HG02798 (cell line): ENCODE measurements around the gene ITCH.
"Not testable (repeated sequence)": the region's sequence is repeated elsewhere in the genome, so short reads cannot be mapped to it uniquely, and the experiment has no call there.

Experiments used
- ATAC-seq: cut with Tn5 transposase; IDR thresholded peaks from one replicate; pipeline ENCODE4 v1.9.1; 2021; ENCODE audit warnings: mild to moderate bottlenecking; ENCODE audit not compliant: unreplicated experiment, poor library complexity

Gene ITCH

GRCh38 chr20:34375977-34376430 lies 12.9 kb downstream of the ITCH start:
- no peak for ATAC-seq

DNA sequence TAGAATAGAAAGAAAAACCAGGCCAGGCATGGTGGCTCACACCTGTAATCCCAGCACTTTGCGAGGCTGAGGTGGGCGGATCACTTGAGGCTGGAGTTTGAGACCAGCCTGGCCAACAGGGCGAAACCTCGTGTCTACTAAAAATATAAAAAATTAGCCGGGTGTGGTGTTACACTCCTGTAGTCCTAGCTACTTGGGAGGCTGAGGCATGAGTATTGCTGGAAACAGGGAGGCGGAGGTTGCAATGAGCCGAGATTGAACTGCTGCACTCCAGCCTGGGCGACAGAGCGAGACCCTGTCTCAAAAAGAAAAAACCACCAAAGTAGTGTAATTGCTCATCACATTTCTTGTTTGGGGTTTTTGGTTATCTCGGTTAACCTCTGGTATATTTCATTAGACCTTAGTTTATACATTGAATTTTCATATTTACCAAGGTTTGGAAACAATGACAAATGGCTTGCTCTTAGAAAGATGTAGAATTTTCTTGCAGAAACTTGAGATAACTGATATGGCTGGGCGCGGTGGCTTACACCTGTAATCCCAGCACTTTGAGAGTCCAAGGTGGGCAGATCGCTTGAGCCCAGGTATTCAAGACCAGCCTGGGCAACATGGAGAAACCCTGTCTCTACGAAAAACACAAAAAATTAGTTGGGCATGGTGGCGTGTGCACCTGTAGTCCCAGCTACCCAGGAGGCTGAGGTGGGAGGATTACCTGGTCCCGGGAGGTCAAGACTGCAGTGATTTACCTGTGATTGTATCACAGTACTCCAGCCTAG lies 14.2 kb downstream of the ITCH start:
- ATAC-seq, result peak; percentile 80

GRCh38 chr20:34382174-34382573 lies 19.1 kb downstream of the ITCH start:
- no peak for ATAC-seq

GRCh38 chr20:34382877-34383455 lies 19.9 kb downstream of the ITCH start:
- ATAC-seq, result not testable (repeated sequence)

DNA sequence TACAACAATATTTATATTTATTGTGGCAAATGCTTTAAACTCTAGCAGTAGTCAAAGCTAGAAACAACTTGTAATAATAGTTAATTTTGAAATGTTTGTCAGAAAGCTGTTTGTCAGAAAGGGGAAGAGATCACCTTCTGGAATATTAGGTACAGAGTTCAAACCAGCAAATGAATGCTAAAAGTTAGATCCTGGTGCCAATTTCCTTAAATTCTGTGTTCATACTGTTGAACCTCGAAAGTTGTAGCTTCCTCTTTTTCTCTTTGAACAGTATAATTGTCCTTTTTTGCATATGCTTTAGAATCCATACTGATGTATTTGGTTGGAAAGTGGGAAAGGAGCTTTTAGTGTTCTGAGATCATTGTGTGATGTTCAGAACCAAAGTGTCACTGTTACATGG lies 22.4 kb downstream of the ITCH start:
- no peak for ATAC-seq

GRCh38 chr20:34388000-34388399 lies 24.9 kb downstream of the ITCH start:
- no peak for ATAC-seq

GRCh38 chr20:34388678-34389077 lies 25.6 kb downstream of the ITCH start:
- no peak for ATAC-seq

GRCh38 chr20:34389206-34389953 lies 26.3 kb downstream of the ITCH start:
- ATAC-seq, result no peak

- no peak for ATAC-seq
Measured at GRCh38 chr20:34389954-34390555, 27.0 kb downstream of the ITCH start.

DNA sequence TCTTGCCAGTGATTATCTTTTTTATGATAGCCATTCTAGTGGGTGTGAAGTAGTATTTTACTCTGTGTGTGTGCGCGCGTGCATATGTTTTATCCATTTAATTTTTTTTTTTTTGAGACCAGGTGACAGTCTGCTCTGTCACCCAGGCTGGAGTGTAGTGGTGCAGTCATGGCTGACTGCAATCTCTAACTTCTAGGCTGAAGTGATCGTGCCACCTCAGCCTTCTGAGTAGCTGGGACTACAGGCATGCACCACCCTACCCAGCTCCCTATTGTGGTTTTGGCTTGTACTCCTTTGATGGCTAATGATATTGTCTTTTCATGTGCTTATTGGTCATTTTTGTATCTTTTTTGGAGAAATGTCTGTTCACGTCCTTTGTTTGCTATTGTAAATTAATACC lies 33.3 kb downstream of the ITCH start:
- no peak for ATAC-seq

DNA sequence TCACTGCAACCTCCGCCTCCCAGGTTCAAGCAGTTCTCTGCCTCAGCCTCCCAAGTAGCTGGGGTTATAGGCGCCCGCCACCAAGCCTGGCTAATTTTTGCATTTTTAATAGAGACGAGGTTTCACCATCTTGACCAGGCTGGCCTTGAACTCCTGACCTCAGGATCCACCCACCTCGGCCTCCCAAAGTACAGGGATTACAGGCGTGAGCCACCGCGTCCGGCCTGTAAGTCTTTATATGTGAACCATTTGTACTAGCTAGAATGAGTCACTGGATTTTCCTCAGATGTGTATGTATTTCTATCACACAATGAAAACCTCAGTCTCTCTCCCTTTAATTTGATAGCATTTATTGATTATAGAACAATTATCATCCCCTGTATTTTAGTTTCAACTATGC lies 34.0 kb downstream of the ITCH start:
- no peak for ATAC-seq

- ATAC-seq, result not testable (repeated sequence)
Measured at GRCh38 chr20:34400776-34401175, 37.7 kb downstream of the ITCH start.

DNA sequence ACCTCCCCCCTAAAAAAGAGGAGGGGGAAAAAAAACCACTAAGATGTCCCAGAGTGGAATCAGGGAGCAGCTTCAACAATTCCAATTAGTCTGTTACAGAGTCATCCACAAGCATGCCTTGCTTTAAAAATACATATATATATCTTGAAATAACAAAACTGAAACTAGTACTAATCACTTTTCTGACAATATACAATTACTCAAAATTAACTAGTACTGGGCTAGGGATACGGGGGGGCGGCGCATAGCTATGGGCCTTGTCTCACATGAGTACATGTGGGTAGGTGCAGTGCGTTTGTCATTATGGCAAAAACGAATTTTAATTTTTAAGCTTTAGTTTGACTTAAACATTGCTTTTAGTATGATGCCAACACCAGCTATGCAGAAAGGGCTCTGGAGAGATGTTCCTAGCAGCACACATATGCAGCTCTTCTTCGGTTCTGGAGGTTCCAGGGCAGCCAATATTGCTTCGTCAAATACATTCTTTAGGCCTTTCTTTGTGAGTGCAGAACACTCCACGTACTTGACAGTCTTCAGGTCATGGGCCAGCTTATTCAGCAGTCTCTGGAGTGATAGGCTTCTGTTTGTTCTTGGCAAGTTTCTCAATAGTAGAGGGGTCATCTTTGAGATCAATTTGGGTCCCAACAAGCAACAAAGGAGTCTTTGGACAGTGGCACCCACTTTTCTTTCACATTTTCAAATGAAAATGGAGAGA lies 38.8 kb downstream of the ITCH start:
- ATAC-seq, result no peak

DNA sequence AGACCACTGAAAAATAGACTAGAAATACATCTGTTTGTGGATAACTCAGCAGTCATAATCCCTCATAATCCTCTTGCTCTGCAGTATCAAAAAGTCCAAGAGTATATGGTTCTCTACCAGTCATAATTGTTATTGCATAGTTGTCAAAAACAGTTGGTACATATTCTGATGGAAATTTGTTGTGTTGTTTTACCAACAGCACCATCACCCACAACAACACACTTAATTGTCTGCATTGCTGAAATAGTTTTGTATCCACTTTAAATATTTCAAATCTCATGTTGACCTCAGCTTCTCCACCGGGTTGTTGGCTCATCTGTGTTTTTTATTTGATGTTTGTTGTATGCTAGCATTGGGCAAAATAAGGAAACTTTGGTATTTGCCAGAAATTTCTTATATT lies 39.4 kb downstream of the ITCH start:
- ATAC-seq, result no peak

DNA sequence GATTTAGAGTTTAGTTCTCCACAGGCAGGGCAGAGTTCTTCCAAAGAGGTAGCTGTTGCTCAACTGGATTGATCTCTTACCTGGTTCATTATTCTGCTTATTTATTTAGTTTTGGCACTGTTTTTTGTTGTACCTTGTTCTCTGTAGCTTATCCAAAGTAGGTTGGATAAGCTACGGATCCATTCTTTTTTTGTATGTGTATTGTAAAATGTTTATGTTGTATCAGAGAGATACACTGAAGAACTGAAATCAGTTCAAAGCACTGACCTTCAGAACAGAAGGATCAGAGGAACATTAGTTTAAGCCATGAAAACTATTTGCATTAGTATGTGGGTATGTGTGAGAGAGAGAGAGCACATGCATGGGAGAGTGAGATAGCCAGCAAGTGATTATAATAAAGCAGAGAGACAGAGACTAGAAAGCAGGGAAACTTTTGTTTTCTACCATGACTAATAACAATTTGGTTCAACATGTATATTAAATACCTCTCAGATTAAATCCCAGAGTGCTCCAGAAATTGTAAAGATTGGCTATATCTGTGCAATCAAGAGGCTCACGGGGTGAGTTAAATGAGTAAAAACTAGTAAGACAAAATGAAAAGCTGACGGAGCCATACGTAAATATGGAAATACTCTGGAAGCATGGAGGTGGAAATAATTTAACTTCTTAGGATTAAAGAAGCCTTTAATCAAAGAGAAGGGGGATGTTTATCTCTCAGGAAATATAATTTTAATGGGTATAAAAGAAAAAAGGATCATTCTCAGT lies 40.2 kb downstream of the ITCH start:
- no peak for ATAC-seq

DNA sequence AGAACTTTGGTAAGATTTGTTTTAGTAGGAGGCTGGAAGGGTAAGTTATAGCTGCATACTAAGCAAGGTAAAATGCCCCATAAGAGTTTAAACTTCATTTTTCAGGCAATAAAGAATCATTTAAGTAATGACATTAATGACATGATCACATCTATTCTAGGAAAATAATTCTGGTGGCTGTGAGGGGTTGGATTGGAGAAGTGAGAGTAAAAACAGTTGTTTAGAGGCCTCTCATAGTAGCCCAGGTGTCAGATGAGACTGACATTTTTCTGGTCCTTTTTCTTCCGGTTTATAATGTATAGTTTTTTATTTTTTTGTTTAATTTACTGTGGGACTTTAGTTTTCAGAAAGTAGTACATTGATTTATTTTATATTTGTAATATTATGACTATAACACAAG lies 40.8 kb downstream of the ITCH start:
- peak; percentile 59 for ATAC-seq

DNA sequence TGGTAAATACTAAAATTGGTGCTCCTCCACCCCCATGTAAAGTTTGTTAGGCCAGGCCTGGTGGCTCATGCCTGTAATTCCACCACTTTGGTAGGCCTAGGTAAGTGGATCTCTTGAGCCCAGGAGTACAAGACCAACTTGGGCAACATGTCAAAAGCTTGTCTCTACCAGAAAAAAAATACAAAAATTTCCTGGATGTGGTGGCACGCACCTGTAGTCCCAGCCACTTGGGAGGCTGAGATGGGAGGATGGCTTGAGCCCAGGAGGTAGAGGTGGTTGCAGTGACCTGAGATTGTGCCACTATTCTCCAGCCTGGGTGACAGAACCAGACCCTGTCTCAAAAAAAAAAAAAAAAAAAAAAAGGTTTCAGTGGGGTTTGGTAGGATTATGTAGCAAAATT lies 41.7 kb downstream of the ITCH start:
- no peak for ATAC-seq

DNA sequence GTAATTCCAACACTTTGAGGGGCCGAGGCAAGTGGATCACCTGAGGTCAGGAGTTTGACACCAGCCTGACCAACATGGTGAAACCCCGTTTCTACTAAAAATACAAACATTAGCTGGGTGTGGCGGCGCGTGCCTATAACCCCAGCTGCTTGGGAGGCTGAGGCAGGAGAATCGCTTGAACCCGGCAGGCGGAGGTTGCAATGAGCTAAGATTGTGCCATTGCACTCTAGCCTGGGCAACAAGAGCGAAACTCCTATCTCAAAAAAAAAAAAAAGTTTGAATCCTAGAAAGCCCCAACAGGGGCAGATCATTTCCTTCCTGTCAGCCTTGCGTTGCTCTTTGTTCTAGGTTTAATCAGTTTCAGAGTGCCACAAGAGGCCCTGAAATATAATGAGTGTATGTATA lies 42.2 kb downstream of the ITCH start:
- not testable (repeated sequence) for ATAC-seq

GRCh38 chr20:34405942-34406341 lies 42.9 kb downstream of the ITCH start:
- ATAC-seq, result not testable (repeated sequence)
